K562 (cell line): ENCODE measurements around the gene SUSD3. TPM values are rescaled to one million over a fixed set of nuclear protein-coding genes. Genes with fewer than 3 reads are reported as not detected.

ENCODE experiments used
- CBX3 ChIP-seq, 2 experiments: IDR thresholded peaks; 1 replicate in 1 of 2; 2 replicates in 1 of 2; pipeline ENCODE4 v1.6.1; 2012; ENCODE audit warnings: inconsistent platforms in 2 of 2, low read length in 2 of 2, borderline replicate concordance in 1 of 2, control low read depth in 1 of 2
- CCAR2 ChIP-seq: fragments of 200-400 bp; formaldehyde crosslinking; IDR thresholded peaks from 2 replicates; pipeline ENCODE4 v1.6.1; 2017; ENCODE audit warnings: mild to moderate bottlenecking, low read depth, low read length
- JUN ChIP-seq, 2 experiments: sonication (generic) in 1 of 2; formaldehyde crosslinking in 1 of 2; IDR thresholded peaks; 2 replicates each; pipeline versions ENCODE4 v1.6.1 to v1.8.0; 2012 to 2022; ENCODE audit warnings: borderline replicate concordance in 2 of 2, mild to moderate bottlenecking in 2 of 2, improper control_type of control experiment in 1 of 2, low read depth in 1 of 2, low read length in 1 of 2, missing genetic modification reagents in 1 of 2
- MTA2 ChIP-seq: fragments of 450-650 bp; IDR thresholded peaks from 2 replicates; pipeline ENCODE4 v1.6.1; 2016; ENCODE audit warnings: low read depth
- RUNX1 ChIP-seq: sonication (generic); IDR thresholded peaks from 2 replicates; pipeline ENCODE4 v1.6.1; 2016; ENCODE audit warnings: antibody characterized with exemption, low read depth
- ZFP36 ChIP-seq: fragments of 150-350 bp; IDR thresholded peaks from 2 replicates; pipeline ENCODE4 v1.6.1; 2018; ENCODE audit warnings: low read length, low read depth; ENCODE audit not compliant: partially characterized antibody
- polyA plus RNA-seq, 8 experiments: library from polyadenylated mRNA; depleted of rRNA in 4 of 8; stranded (reverse) in 5 of 8; unstranded in 3 of 8; fragments of >200 nt; fragmentation: Nextera tagmentation in 2 of 8; fragmentation: Illumina TruSeq in 1 of 8; extraction: Ambion mirVana in 2 of 8; extraction: Trizol in 1 of 8; gene quantifications; 2 replicates each; pipeline versions ENCODE4 v1.2.1 to v1.2.3, GENCODE V29; 2011 to 2014; ENCODE audit warnings: inconsistent platforms in 1 of 8, missing spikeins in 1 of 8
- total RNA-seq, 7 experiments: library from RNA; depleted of rRNA in 6 of 7; stranded (reverse); fragments of >200 nt in 6 of 7; fragmentation: Illumina TruSeq in 2 of 7; extraction: Trizol in 2 of 7; gene quantifications; 2 replicates each; pipeline versions ENCODE4 v1.2.1 to v1.2.3, GENCODE V29; 2011 to 2021; ENCODE audit warnings: low replicate concordance in 1 of 7
- TF ChIP-seq, protein P1 (sequence below): sonication (generic); formaldehyde crosslinking; IDR thresholded peaks from 2 replicates; pipeline ENCODE4 v1.8.0; 2022; ENCODE audit warnings: mild to moderate bottlenecking, missing genetic modification reagents, borderline replicate concordance
- TF ChIP-seq, protein P2 (sequence below): sonication (generic); formaldehyde crosslinking; IDR thresholded peaks from 2 replicates; pipeline ENCODE4 v1.8.0; 2022; ENCODE audit warnings: mild to moderate bottlenecking, missing genetic modification reagents
- TF ChIP-seq, protein P3 (sequence below): sonication (generic); formaldehyde crosslinking; IDR thresholded peaks from 2 replicates; pipeline ENCODE4 v1.8.1; 2022; ENCODE audit warnings: missing genetic modification reagents

SUSD3 gene
- total and polyA plus RNA-seq, 9 of the 15 experiments (the other 6 are each of a cell fraction or from before 2014, with no cell fraction given): 1.3 to 21.7 (median 11.4) TPM

DNA sequence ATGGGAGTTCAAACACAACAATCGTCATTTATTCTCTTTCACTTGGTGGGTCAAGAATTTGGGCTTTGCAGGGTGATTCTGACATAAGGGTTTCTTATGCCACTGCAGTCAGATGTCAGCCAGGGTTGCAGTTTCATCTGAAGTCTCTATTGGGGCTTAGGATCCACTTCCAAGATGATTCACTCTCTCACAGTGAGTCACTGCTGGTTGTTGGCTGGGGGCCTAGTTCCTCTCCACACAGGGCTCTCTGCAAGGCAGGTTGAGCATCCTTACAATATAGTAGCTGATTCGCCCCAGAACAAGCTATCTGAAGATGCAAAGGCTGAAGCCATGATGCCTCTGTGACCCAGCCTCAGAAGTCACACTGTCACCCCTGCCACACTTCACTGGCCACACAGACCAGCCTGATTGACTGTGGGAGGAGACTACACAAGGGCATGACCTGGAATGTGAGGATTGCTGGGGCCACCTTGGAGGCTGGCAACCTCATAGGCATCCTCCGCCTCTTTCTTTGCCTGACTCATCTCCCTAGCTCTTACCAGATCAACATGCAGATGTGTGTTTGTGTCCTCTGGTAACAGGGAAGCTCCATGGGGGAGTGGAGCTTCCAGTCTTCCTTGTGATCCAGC, 33.1 kb downstream of the SUSD3 start (continued):
- TF ChIP-seq, protein P1, sequence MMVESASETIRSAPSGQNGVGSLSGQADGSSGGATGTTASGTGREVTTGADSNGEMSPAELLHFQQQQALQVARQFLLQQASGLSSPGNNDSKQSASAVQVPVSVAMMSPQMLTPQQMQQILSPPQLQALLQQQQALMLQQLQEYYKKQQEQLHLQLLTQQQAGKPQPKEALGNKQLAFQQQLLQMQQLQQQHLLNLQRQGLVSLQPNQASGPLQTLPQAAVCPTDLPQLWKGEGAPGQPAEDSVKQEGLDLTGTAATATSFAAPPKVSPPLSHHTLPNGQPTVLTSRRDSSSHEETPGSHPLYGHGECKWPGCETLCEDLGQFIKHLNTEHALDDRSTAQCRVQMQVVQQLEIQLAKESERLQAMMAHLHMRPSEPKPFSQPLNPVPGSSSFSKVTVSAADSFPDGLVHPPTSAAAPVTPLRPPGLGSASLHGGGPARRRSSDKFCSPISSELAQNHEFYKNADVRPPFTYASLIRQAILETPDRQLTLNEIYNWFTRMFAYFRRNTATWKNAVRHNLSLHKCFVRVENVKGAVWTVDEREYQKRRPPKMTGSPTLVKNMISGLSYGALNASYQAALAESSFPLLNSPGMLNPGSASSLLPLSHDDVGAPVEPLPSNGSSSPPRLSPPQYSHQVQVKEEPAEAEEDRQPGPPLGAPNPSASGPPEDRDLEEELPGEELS: no peak
- TF ChIP-seq JUN (IDR thresholded peaks at IDR 0.05; ENCODE audit: borderline replicate concordance, low read depth, low read length) (peak; percentile 96), JUN (CRISPR knock-in tag; IDR thresholded peaks at IDR 0.05; ENCODE audit: borderline replicate concordance) (no peak), CBX3 (IDR thresholded peaks at IDR 0.05; ENCODE audit: borderline replicate concordance in 1 of 2, low read length in 2 of 2) (peak in 1 of 2 experiments; percentile 70; a peak in 1 of 3 replicates), RUNX1 (no peak), MTA2 (no peak), ZFP36 (peak; percentile 35), CCAR2 (no peak)
- TF ChIP-seq, protein P2, sequence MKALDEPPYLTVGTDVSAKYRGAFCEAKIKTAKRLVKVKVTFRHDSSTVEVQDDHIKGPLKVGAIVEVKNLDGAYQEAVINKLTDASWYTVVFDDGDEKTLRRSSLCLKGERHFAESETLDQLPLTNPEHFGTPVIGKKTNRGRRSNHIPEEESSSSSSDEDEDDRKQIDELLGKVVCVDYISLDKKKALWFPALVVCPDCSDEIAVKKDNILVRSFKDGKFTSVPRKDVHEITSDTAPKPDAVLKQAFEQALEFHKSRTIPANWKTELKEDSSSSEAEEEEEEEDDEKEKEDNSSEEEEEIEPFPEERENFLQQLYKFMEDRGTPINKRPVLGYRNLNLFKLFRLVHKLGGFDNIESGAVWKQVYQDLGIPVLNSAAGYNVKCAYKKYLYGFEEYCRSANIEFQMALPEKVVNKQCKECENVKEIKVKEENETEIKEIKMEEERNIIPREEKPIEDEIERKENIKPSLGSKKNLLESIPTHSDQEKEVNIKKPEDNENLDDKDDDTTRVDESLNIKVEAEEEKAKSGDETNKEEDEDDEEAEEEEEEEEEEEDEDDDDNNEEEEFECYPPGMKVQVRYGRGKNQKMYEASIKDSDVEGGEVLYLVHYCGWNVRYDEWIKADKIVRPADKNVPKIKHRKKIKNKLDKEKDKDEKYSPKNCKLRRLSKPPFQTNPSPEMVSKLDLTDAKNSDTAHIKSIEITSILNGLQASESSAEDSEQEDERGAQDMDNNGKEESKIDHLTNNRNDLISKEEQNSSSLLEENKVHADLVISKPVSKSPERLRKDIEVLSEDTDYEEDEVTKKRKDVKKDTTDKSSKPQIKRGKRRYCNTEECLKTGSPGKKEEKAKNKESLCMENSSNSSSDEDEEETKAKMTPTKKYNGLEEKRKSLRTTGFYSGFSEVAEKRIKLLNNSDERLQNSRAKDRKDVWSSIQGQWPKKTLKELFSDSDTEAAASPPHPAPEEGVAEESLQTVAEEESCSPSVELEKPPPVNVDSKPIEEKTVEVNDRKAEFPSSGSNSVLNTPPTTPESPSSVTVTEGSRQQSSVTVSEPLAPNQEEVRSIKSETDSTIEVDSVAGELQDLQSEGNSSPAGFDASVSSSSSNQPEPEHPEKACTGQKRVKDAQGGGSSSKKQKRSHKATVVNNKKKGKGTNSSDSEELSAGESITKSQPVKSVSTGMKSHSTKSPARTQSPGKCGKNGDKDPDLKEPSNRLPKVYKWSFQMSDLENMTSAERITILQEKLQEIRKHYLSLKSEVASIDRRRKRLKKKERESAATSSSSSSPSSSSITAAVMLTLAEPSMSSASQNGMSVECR (CRISPR knock-in tag): no peak
- TF ChIP-seq, protein P3, sequence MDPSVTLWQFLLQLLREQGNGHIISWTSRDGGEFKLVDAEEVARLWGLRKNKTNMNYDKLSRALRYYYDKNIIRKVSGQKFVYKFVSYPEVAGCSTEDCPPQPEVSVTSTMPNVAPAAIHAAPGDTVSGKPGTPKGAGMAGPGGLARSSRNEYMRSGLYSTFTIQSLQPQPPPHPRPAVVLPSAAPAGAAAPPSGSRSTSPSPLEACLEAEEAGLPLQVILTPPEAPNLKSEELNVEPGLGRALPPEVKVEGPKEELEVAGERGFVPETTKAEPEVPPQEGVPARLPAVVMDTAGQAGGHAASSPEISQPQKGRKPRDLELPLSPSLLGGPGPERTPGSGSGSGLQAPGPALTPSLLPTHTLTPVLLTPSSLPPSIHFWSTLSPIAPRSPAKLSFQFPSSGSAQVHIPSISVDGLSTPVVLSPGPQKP (CRISPR knock-in tag): no peak
